C4-2B (cell line): ENCODE results near the gene ZNF124.
"Not testable (repeated sequence)": the region's sequence is repeated elsewhere in the genome, so short reads cannot be mapped to it uniquely, and the experiment has no call there.

ENCODE experiments used
- H3K27ac ChIP-seq: fragments of 450-650 bp; 2 replicates; pipeline ENCODE4 v1.5.1; 2017
- ZFX ChIP-seq: fragments of 450-650 bp; IDR thresholded peaks from 2 replicates; pipeline ENCODE4 v1.6.1; 2017
- TF ChIP-seq, protein P1 (sequence below): fragments of 450-650 bp; conservative IDR thresholded peaks from 2 replicates; pipeline ENCODE4 v1.5.1; 2017; ENCODE audit warnings: mild to moderate bottlenecking

The ZNF124 gene

GRCh38 chr1:247171875-247172563 is at the start of gene ZNF124:
Gene ZNF124, minus strand, starts transcription at chr1:247172020. Its CDS starts 143 bp downstream, at chr1:247171877.
- not testable (repeated sequence) for H3K27ac ChIP-seq

GRCh38 chr1:247220280-247220679 is 48.5 kb upstream of the ZNF124 start:
- not testable (repeated sequence) for H3K27ac ChIP-seq

GRCh38 chr1:247218121-247218651 is 46.4 kb upstream of the ZNF124 start:
- TF ChIP-seq, protein P1, sequence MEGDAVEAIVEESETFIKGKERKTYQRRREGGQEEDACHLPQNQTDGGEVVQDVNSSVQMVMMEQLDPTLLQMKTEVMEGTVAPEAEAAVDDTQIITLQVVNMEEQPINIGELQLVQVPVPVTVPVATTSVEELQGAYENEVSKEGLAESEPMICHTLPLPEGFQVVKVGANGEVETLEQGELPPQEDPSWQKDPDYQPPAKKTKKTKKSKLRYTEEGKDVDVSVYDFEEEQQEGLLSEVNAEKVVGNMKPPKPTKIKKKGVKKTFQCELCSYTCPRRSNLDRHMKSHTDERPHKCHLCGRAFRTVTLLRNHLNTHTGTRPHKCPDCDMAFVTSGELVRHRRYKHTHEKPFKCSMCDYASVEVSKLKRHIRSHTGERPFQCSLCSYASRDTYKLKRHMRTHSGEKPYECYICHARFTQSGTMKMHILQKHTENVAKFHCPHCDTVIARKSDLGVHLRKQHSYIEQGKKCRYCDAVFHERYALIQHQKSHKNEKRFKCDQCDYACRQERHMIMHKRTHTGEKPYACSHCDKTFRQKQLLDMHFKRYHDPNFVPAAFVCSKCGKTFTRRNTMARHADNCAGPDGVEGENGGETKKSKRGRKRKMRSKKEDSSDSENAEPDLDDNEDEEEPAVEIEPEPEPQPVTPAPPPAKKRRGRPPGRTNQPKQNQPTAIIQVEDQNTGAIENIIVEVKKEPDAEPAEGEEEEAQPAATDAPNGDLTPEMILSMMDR, result no peak
- no peak for TF ChIP-seq ZFX

DNA sequence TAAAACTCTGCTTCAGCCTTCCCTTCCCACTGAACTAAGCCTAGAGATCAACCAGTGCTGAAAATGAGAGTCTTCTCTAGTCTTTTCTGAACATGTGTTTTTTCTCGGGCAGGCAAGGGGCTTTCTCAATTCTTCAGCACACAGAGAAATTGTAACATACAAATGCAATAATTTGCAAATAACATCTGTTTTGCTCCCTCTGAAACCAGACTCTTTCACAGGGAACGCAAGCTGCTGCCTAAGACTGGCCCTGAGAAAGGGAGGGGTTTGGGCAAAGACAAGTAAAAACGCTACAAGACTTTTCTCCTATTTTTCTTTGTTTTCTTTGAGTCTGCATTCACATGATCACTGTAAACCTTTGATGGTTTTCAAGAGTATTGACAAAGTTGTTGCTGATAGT is 44.4 kb upstream of the ZNF124 start:
- TF ChIP-seq ZFX, result no peak
- TF ChIP-seq, protein P1, result no peak
- H3K27ac ChIP-seq, result no peak overlapping the region

More at GRCh38 chr1:247218121-247218651, 46.4 kb upstream of the ZNF124 start:
- no peak overlapping the region for H3K27ac ChIP-seq

- no peak for TF ChIP-seq ZFX
- TF ChIP-seq, protein P1, result no peak
- no peak overlapping the region for H3K27ac ChIP-seq
These were observed 41.1 kb upstream of the ZNF124 start for GRCh38 chr1:247212627-247213617.

DNA sequence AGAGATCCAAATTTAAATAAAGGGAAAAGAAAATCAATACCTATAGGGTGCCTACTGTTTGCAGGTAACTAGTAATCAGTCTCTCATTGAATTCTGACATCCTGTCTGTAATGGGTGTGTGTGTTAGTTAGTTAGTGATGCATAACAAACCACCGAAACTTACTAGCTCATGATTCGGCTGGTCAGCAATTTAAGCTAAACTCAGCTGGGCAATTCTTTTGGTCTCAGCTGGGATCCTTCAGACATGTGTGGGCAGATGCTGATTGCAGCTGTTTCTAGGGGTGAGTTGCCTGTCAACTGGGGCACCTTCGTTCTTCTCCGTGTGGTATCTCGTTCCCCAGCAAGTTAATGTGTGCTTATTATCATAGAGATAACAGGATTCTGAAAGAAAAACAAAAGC is 40.2 kb upstream of the ZNF124 start:
- TF ChIP-seq, protein P1, result no peak
- TF ChIP-seq ZFX, result no peak

DNA sequence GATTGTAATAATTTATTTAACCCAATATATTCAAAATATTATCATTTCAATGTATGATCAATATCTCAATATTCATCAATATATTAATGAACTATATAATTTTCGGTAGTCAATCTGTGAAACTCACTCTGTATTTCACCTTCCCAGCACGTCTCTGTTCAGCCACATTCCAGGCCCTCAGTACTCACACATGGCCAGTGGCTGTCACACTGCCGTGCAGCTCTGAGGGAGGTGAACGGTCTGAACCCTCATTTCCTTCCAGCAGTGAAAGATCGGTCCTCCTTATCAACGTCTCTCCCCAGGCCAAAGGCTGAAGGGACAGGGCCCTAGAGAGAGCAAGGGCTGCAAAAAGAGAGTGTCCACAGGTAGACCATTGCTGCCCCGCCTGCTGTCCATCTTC is 39.5 kb upstream of the ZNF124 start:
- no peak overlapping the region for H3K27ac ChIP-seq
- TF ChIP-seq, protein P1, result no peak
- TF ChIP-seq ZFX, result no peak

More for the DNA sequence above, 40.2 kb upstream of the ZNF124 start:
- no peak overlapping the region for H3K27ac ChIP-seq
